ACC112 (cell line): ENCODE data around the gene MAST2.

Experiments used
- H2AFZ ChIP-seq: fragments of 200-600 bp; sonication (generic); one replicate; pipeline ENCODE4 v1.6.0; 2017; ENCODE audit warnings: antibody characterized with exemption, low read length; ENCODE audit not compliant: unreplicated experiment
- H3K27ac ChIP-seq: fragments of 200-600 bp; sonication (generic); 2 replicates; pipeline ENCODE4 v1.5.1; 2014; ENCODE audit warnings: low read depth, mild to moderate bottlenecking, antibody characterized with exemption, low read length, moderate library complexity
- H3K27me3 ChIP-seq: fragments of 200-600 bp; sonication (generic); 2 replicates; pipeline ENCODE4 v1.6.1; 2014; ENCODE audit warnings: mild to moderate bottlenecking, antibody characterized with exemption, low read length, moderate library complexity, mixed read lengths; ENCODE audit not compliant: insufficient read depth
- H3K36me3 ChIP-seq: fragments of 200-600 bp; sonication (generic); 2 replicates; pipeline ENCODE4 v1.6.1; 2016; ENCODE audit warnings: mild to moderate bottlenecking, antibody characterized with exemption, low read length, moderate library complexity, mixed read lengths; ENCODE audit not compliant: insufficient read depth
- H3K4me1 ChIP-seq: fragments of 200-600 bp; sonication (generic); one replicate; pipeline ENCODE4 v1.6.1; 2016; ENCODE audit warnings: low read length, mixed read lengths; ENCODE audit not compliant: insufficient read depth, unreplicated experiment, control insufficient read depth
- H3K4me3 ChIP-seq: fragments of 200-600 bp; sonication (generic); 2 replicates; pipeline ENCODE4 v1.5.1; 2014; ENCODE audit warnings: mild to moderate bottlenecking, low read depth, low read length
- H3K79me2 ChIP-seq: fragments of 200-600 bp; sonication (generic); one replicate; pipeline ENCODE4 v1.6.0; 2016; ENCODE audit warnings: low read length; ENCODE audit not compliant: control insufficient read depth, unreplicated experiment, insufficient read depth

Gene MAST2

DNA sequence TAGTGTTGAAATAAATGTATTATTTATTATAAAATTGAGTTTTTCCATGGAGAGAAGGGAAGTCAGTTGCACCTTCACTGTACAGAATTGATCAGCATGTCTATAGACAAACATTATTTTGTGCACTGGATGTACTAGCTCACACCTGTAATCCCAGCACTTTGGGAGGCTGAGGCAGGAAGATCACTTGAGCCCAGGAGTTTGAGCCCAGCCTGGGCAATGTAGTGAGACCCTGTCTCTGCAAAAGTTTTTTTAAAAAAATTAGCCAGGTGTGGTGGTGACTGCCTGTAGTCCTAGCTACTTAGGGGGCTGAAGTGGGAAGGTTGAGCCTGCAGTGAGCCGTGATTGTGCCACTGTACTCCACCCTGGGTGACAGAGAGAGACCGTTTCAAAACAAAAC lies 87.7 kb downstream of the MAST2 start:
- Histone ChIP-seq H3K4me3 (no peak overlapping the region), H2AFZ (no peak overlapping the region), H3K36me3 (no peaks in the 10 kb centered on the region), H3K79me2 (peaks cover 11% of the 10 kb centered on the region), H3K4me1 (peaks cover 22% of the 10 kb centered on the region), H3K27me3 (no peaks in the 10 kb centered on the region), H3K27ac (peak overlapping the region; percentile 83)

DNA sequence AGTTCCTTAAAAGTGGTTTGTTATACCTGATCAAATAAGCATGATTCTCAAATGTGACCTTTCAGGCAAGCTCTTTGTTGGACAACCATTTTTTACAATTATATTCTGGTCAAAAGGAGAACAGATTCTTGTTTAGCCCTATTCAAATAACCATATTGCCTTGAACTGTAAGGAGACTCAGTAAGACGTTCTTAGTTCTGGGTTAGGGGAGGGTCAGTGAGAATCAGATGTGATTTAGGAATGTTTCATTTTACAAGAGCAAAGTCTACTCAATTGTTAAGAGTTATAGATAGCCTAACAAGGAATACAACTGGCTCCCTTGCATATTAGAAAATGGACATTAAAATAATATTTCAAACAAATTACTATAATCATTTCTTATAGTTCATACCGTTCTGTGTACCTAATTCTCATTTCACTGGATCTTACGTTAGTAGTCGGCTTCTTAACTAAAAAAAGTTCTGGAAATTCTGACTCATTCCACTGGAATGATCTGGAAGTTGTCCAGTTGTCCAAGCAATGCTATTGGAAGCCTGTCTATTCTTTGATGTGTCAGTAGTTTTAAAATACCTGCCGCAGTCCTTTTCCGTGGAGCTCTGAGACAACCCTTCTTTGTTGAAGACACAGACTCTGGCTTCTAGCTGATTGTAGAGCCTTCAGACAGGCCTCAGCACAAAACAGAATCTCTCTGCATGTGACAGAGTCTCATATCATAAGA lies 88.8 kb downstream of the MAST2 start:
- Histone ChIP-seq H3K4me3 (peak overlapping the region; percentile 53), H3K27ac (peak overlapping the region; percentile 83), H3K79me2 (peaks cover 6% of the 10 kb centered on the region), H3K27me3 (no peaks in the 10 kb centered on the region), H2AFZ (peak overlapping the region; percentile 38), H3K4me1 (peaks cover 18% of the 10 kb centered on the region), H3K36me3 (no peaks in the 10 kb centered on the region)

DNA sequence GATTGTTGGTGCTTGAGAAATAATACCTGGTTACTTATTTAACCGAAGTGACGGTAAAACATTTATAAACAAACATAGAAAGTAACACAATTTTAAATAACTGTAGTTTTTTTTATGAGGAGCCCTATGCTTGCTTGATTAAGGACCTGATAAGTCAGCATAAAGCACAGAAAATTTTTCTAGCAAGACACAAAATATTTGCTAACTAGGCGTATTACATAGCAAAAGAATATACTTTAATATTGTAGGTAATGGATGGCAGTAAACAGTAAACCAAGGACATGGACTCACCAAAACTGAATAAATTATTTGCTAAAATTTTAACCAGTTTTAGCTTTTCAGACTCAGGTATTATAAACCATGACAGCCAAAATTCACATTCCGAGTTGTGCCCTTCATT lies 90.9 kb downstream of the MAST2 start:
- H3K4me1 ChIP-seq, result peaks cover 14% of the 10 kb centered on the region
- H2AFZ ChIP-seq, result no peak overlapping the region
- no peaks in the 10 kb centered on the region for H3K36me3 ChIP-seq
- no peak overlapping the region for H3K4me3 ChIP-seq
- H3K27me3 ChIP-seq, result no peaks in the 10 kb centered on the region
- H3K79me2 ChIP-seq, result peaks cover 9% of the 10 kb centered on the region
- H3K27ac ChIP-seq, result no peak overlapping the region

DNA sequence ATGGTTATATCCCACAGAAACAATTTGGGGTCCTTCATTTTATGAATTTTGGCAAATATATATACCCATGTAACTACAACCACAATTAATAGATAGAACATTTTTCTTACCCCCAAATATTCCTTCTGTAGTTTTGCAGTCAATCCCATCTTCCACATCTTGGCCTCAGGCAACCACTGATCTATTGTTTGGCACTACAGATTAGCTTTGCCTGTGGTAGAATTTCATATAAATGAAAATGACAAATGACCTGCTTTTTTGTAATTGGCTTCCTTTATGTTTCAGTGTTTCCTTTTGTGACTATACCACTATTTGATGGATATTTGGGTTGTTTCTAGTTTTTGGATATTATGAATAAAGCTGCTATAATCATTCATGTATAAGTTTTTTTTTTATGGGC lies 91.5 kb downstream of the MAST2 start:
- H2AFZ ChIP-seq, result no peak overlapping the region
- H3K27me3 ChIP-seq, result no peaks in the 10 kb centered on the region
- H3K4me3 ChIP-seq, result no peak overlapping the region
- H3K27ac ChIP-seq, result no peak overlapping the region
- peaks cover 14% of the 10 kb centered on the region for H3K4me1 ChIP-seq
- H3K36me3 ChIP-seq, result no peaks in the 10 kb centered on the region
- peaks cover 7% of the 10 kb centered on the region for H3K79me2 ChIP-seq

DNA sequence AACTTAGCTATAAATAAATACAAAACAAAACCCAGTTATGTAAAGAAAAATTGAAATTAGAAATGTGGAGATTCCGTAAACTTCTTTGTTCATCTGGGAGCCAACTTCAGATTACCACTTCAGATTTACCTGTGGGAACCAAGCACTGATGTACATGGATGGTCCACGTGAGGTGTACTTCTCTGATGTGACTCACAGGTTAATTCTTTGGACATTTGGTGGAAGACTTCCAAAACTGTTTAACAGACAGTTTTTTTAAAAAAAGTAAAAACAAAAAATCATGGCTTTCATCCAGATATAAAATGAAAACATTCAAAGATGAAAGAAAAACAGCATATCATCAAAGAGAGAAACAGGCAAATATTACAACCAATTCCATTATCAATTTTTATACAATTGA lies 92.0 kb downstream of the MAST2 start:
- H3K27ac ChIP-seq, result no peak overlapping the region
- H3K27me3 ChIP-seq, result no peaks in the 10 kb centered on the region
- peaks cover 5% of the 10 kb centered on the region for H3K79me2 ChIP-seq
- peaks cover 14% of the 10 kb centered on the region for H3K4me1 ChIP-seq
- no peak overlapping the region for H2AFZ ChIP-seq
- no peak overlapping the region for H3K4me3 ChIP-seq
- H3K36me3 ChIP-seq, result no peaks in the 10 kb centered on the region

DNA sequence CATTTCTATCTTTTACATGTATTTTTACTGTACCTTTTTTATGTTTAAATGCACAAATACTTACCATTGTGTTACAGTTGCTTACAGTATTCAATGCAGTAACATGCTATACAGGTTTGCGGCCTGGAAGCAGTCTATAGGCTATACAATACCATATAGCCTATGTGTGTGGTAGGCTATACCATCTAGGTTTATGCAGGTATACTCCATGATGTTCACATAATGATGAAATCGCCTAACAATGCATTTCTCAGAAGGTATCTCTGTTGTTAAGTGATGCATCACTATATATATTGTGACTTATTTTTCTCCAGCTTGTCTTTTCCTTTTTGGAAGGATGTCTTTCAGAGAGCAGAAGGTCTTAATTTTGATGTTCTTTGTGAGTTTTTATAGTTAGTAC lies 103.5 kb downstream of the MAST2 start:
- Histone ChIP-seq H3K27me3 (no peaks in the 10 kb centered on the region), H3K36me3 (peaks cover 5% of the 10 kb centered on the region; the same call in 1 of the 2 replicates), H3K4me3 (no peak overlapping the region), H3K79me2 (peaks cover 5% of the 10 kb centered on the region), H3K4me1 (no peaks in the 10 kb centered on the region), H3K27ac (no peak overlapping the region), H2AFZ (no peak overlapping the region)

DNA sequence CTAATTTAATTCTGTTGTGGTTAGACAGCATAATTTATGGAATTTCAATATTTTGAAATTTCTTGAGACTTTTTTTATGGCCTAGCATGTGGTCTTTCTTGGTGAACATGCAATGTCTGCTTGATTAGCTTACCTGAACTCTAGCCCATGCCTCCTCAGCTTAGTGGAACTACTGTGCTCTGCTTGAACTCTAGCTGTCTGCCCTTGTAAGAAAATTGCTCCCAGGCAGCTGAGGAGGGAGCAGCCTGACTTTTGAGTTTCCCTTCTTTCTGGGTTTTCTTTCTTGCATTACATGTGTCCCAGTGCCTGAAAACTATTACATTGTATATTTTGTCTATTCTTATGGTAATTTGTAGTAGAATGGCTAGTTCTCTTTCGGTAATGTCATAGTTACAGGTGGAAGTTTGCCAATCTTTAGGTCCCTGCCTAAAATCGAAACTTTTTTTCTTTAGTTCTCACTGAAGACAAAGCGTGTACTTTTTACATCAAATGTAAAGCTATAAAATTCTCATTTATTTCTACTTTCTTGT lies 105.3 kb downstream of the MAST2 start:
- Histone ChIP-seq H3K4me1 (peaks cover 13% of the 10 kb centered on the region), H3K27ac (no peak overlapping the region), H3K36me3 (peaks cover 5% of the 10 kb centered on the region; the same call in 1 of the 2 replicates), H3K4me3 (no peak overlapping the region), H2AFZ (no peak overlapping the region), H3K79me2 (peaks cover 3% of the 10 kb centered on the region), H3K27me3 (no peaks in the 10 kb centered on the region)

DNA sequence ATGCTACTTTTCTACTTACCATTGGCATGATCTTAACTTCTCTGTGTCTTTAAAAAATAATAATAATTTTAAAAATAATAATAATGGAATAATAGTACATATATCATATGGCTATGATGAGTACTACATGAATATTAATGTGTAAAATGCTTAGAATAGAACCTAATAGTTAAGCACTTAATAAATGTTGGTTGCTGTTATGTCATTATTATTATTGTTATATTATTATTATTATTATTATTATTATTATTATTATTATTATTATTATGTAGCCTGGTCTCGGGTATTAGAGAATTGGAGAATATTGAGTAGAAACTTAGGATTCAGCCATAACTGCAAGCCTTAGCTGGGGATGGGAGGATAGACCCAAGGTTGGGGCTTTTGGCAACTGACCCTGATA lies 108.2 kb downstream of the MAST2 start:
- Histone ChIP-seq H2AFZ (no peak overlapping the region), H3K79me2 (peaks cover 3% of the 10 kb centered on the region), H3K27me3 (no peaks in the 10 kb centered on the region), H3K4me1 (peaks cover 16% of the 10 kb centered on the region), H3K4me3 (no peak overlapping the region), H3K27ac (no peak overlapping the region), H3K36me3 (peaks cover 5% of the 10 kb centered on the region; the same call in 1 of the 2 replicates)

DNA sequence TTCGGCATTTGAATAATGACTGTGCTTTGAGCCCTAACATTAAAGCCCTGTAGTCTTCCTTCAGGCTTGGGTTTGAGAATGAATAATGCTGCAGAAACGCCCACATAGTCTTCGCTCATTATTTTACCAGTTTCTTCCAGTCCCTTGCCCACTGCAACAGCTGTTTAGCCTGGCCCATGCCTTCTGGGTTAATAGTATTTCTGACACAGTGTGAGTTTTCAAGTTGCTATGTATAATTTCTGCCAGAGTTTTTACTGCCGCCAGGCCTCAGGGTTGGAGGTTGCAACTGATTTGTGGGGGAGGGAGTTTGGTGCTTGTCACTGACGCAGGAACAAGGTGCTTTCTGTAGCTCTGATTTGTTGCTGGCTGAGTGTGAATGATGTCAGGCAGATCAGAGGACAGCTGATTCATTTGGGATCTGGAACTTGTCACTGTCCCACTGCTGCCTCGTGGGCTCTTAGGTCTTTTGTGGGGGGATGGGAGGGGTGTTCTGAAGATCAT lies 109.8 kb downstream of the MAST2 start:
- Histone ChIP-seq H3K4me3 (peak overlapping the region; percentile 18; the same call in 1 of the 2 replicates), H2AFZ (no peak overlapping the region), H3K4me1 (peaks cover 16% of the 10 kb centered on the region), H3K27me3 (no peaks in the 10 kb centered on the region), H3K79me2 (peaks cover 3% of the 10 kb centered on the region), H3K36me3 (peaks cover 5% of the 10 kb centered on the region; the same call in 1 of the 2 replicates), H3K27ac (peak overlapping the region; percentile 71)

DNA sequence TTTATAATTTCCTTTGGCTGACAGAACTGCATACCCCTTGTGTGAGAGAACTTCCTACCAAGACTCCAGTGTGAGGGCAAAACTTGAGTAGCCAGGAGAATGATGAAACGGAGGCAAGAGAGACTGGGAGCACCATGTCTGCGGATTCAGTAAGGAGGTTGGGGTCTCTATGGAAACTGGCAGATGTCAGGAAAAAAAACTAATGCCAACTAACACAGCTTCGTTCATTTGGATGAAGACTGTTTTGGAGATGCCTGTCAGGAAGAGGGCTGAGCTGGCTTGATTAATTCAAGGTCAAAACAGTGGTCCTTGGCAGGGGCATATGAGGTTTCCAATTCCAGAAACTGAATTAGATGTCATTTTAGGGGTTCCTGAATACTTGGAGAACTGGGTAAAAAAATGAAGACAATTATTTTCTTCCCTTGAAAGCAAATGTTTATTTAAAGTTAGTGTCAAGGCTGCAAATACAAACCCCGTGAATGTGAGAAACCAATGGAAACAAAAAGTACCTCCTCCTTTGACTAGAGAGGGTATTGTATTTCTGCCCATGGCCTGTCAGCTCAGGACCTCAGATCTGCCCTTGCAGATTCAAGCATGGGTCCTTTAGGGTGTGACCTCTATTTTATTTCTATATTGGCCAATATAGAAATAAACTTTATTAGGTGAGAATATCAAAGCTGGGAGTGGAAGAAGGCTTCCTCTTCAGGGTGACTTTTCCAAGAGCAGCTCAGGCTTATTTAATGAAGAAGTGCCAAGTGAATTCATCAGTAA lies 110.5 kb downstream of the MAST2 start:
- Histone ChIP-seq H3K4me1 (peaks cover 16% of the 10 kb centered on the region), H3K27ac (peak overlapping the region; percentile 71), H3K79me2 (peaks cover 3% of the 10 kb centered on the region), H3K36me3 (peaks cover 5% of the 10 kb centered on the region; the same call in 1 of the 2 replicates), H2AFZ (no peak overlapping the region), H3K27me3 (no peaks in the 10 kb centered on the region), H3K4me3 (no peak overlapping the region)
